HT1080 (cell line): ENCODE results near the gene ARFGAP3. TPM values are rescaled to one million over a fixed set of nuclear protein-coding genes. Genes with fewer than 3 reads are reported as not detected.

ENCODE experiments used
- DNase-seq: peaks from one replicate; pipeline ENCODE4 v3.0.0-alpha.2; 2015; ENCODE audit warnings: low read depth
- total RNA-seq: library from RNA; depleted of rRNA; stranded (reverse); fragments of >200 nt; shearing (Covaris generic); gene quantifications from 2 replicates; pipeline ENCODE4 v1.2.3, GENCODE V29; 2014

ARFGAP3 gene
- total RNA-seq, 1 experiment from 2014 or later: 20.4 TPM

- no peak for DNase-seq
Observed at GRCh38 chr22:42865536-42865935, 8.5 kb upstream of the ARFGAP3 start.

GRCh38 chr22:42863349-42863961, 6.4 kb upstream of the ARFGAP3 start:
- DNase-seq: peak; percentile 97

GRCh38 chr22:42862045-42862734, 5.1 kb upstream of the ARFGAP3 start:
- peak; percentile 54 for DNase-seq

GRCh38 chr22:42860968-42861367, 3.9 kb upstream of the ARFGAP3 start:
- no peak for DNase-seq

- no peak for DNase-seq
Observed at GRCh38 chr22:42857845-42858481, 890 bp upstream of the ARFGAP3 start.

- no peak for DNase-seq
Observed at GRCh38 chr22:42856179-42856864, 751 bp downstream of the ARFGAP3 start.

- no peak for DNase-seq
Observed at GRCh38 chr22:42855721-42856120, 1.4 kb downstream of the ARFGAP3 start.

- no peak for DNase-seq
Observed at GRCh38 chr22:42855211-42855610, 1.9 kb downstream of the ARFGAP3 start.

- no peak for DNase-seq
Observed at GRCh38 chr22:42848941-42849550, 8.0 kb downstream of the ARFGAP3 start.

- DNase-seq: no peak
Observed at GRCh38 chr22:42847110-42847509, 10.0 kb downstream of the ARFGAP3 start.

- DNase-seq: no peak
Observed at GRCh38 chr22:42844756-42845155, 12.3 kb downstream of the ARFGAP3 start.

GRCh38 chr22:42842658-42843370, 14.3 kb downstream of the ARFGAP3 start:
- peak; percentile 8 for DNase-seq

- DNase-seq: no peak
Observed at GRCh38 chr22:42841444-42841843, 15.6 kb downstream of the ARFGAP3 start.

GRCh38 chr22:42837556-42837955, 19.5 kb downstream of the ARFGAP3 start:
- no peak for DNase-seq

- DNase-seq: no peak
Observed at GRCh38 chr22:42836026-42836425, 21.0 kb downstream of the ARFGAP3 start.

GRCh38 chr22:42834177-42834949, 22.7 kb downstream of the ARFGAP3 start:
- DNase-seq: no peak

GRCh38 chr22:42833104-42833503, 24.0 kb downstream of the ARFGAP3 start:
- no peak for DNase-seq

- no peak for DNase-seq
Observed at GRCh38 chr22:42831712-42832111, 25.4 kb downstream of the ARFGAP3 start.

- no peak for DNase-seq
Observed at GRCh38 chr22:42830161-42830560, 26.9 kb downstream of the ARFGAP3 start.

GRCh38 chr22:42829302-42829701, 27.8 kb downstream of the ARFGAP3 start:
- DNase-seq: no peak
